HUES64 (cell line): ENCODE results near the gene MGARP.

Experiments
- H3K27ac ChIP-seq: 2 replicates; pipeline ENCODE4 v1.7.0; 2013; ENCODE audit warnings: low read depth, low read length, inconsistent platforms
- H3K27me3 ChIP-seq: 2 replicates; pipeline ENCODE4 v1.6.1; 2013; ENCODE audit warnings: mild to moderate bottlenecking, low read length; ENCODE audit not compliant: insufficient read depth
- H3K36me3 ChIP-seq: 2 replicates; pipeline ENCODE4 v1.6.1; 2013; ENCODE audit warnings: mild to moderate bottlenecking, low read length; ENCODE audit not compliant: insufficient read depth
- H3K4me1 ChIP-seq: 2 replicates; pipeline ENCODE4 v1.6.1; 2013; ENCODE audit warnings: mild to moderate bottlenecking, low read length, moderate library complexity; ENCODE audit not compliant: insufficient read depth
- H3K4me3 ChIP-seq: 2 replicates; pipeline ENCODE4 v1.5.1; 2013; ENCODE audit warnings: mild to moderate bottlenecking, low read length, moderate library complexity
- H3K9ac ChIP-seq: 2 replicates; pipeline ENCODE4 v1.6.1; 2013; ENCODE audit warnings: mild to moderate bottlenecking, low read depth, low read length
- H3K9me3 ChIP-seq: 2 replicates; pipeline ENCODE4 v1.6.1; 2013; ENCODE audit warnings: low read depth, low read length; ENCODE audit not compliant: insufficient read depth
- WGBS: fragments of 150-250, 120-280 bp; methylation state at CpG from one replicate; pipeline ENCODE4 v1.1.7; 2013; ENCODE audit warnings: missing lambda C conversion rate; 5-methylcytosine and 5-hydroxymethylcytosine counted together

Gene MGARP

GRCh38 chr4:139312552-139313332, 32.7 kb upstream of the MGARP start:
- Histone ChIP-seq H3K4me3 (no peak overlapping the region), H3K9me3 (no peaks in the 10 kb centered on the region), H3K27me3 (no peaks in the 10 kb centered on the region), H3K9ac (no peak overlapping the region), H3K27ac (no peak overlapping the region), H3K36me3 (peaks cover 9% of the 10 kb centered on the region), H3K4me1 (peaks cover 43% of the 10 kb centered on the region)
- 93% methylated on average over 3 of the region's 3 CpGs for WGBS

GRCh38 chr4:139311909-139312308, 31.9 kb upstream of the MGARP start:
- WGBS: 90% methylated on average over 3 of the region's 3 CpGs
- Histone ChIP-seq H3K4me3 (no peak overlapping the region), H3K4me1 (peaks cover 44% of the 10 kb centered on the region), H3K9ac (no peak overlapping the region), H3K27ac (no peak overlapping the region; the same call in 1 of the 2 replicates), H3K9me3 (no peaks in the 10 kb centered on the region), H3K27me3 (no peaks in the 10 kb centered on the region), H3K36me3 (peaks cover 14% of the 10 kb centered on the region)

- WGBS: 100% methylated on average over 2 of the region's 2 CpGs
- Histone ChIP-seq H3K27me3 (no peaks in the 10 kb centered on the region), H3K4me3 (no peak overlapping the region), H3K9ac (no peak overlapping the region), H3K9me3 (peaks cover 10% of the 10 kb centered on the region; the same call in 1 of the 2 replicates), H3K36me3 (peaks cover 43% of the 10 kb centered on the region), H3K4me1 (peaks cover 10% of the 10 kb centered on the region), H3K27ac (no peak overlapping the region)
Measured at GRCh38 chr4:139304920-139305319, 24.9 kb upstream of the MGARP start.

- H3K27ac ChIP-seq: peak within 1 kb of the TSS; percentile 96
- peak within 1 kb of the TSS; percentile 100 for H3K4me3 ChIP-seq
- peak within 1 kb of the TSS; percentile 94 for H3K9ac ChIP-seq
- peaks cover 16% of the 10 kb centered on the region for H3K4me1 ChIP-seq
- under 1% methylated on average over 38 of the region's 46 CpGs for WGBS
- H3K9me3 ChIP-seq: peaks cover 10% of the 10 kb centered on the region; the same call in 1 of the 2 replicates
- H3K27me3 ChIP-seq: no peaks in the 10 kb centered on the region
- H3K36me3 ChIP-seq: peaks cover 31% of the 10 kb centered on the region
Measured at GRCh38 chr4:139301821-139302611, 22.0 kb upstream of the MGARP start, which contains the start of gene NDUFC1. NDUFC1 (minus strand) TSS chr4:139302477; CDS start chr4:139295798, 6,679 bp downstream.

GRCh38 chr4:139301113-139301820, 21.2 kb upstream of the MGARP start, which contains the start of gene NAA15:
NAA15 (plus strand) TSS chr4:139301505; CDS start chr4:139301778, 273 bp downstream.
- peak within 1 kb of the TSS; percentile 96 for H3K27ac ChIP-seq

GRCh38 chr4:139300431-139301112, 20.5 kb upstream of the MGARP start:
- 7% methylated on average over 16 of the region's 16 CpGs for WGBS
- H3K9me3 ChIP-seq: peaks cover 10% of the 10 kb centered on the region; the same call in 1 of the 2 replicates
- peaks cover 20% of the 10 kb centered on the region for H3K36me3 ChIP-seq
- no peaks in the 10 kb centered on the region for H3K27me3 ChIP-seq
- peak overlapping the region; percentile 100 for H3K4me3 ChIP-seq
- H3K27ac ChIP-seq: peak overlapping the region; percentile 96
- peak overlapping the region; percentile 94 for H3K9ac ChIP-seq
- peaks cover 10% of the 10 kb centered on the region for H3K4me1 ChIP-seq

More at GRCh38 chr4:139301113-139301820, 21.2 kb upstream of the MGARP start, which contains the start of gene NAA15:
- no peaks in the 10 kb centered on the region for H3K27me3 ChIP-seq
- peaks cover 10% of the 10 kb centered on the region for H3K4me1 ChIP-seq
- WGBS: under 1% methylated on average over 61 of the region's 61 CpGs
- peak within 1 kb of the TSS; percentile 94 for H3K9ac ChIP-seq
- H3K36me3 ChIP-seq: peaks cover 25% of the 10 kb centered on the region
- peak within 1 kb of the TSS; percentile 100 for H3K4me3 ChIP-seq
- H3K9me3 ChIP-seq: peaks cover 10% of the 10 kb centered on the region; the same call in 1 of the 2 replicates

GRCh38 chr4:139299536-139299935, 19.5 kb upstream of the MGARP start:
- Histone ChIP-seq H3K4me3 (peak overlapping the region; percentile 100), H3K4me1 (peaks cover 15% of the 10 kb centered on the region), H3K36me3 (peaks cover 10% of the 10 kb centered on the region; the same call in 1 of the 2 replicates), H3K27me3 (no peaks in the 10 kb centered on the region), H3K9ac (0 out of 2 replicates have a peak overlapping the region, but pooled peaks have one; percentile 14), H3K27ac (peak overlapping the region; percentile 36; the same call in 1 of the 2 replicates), H3K9me3 (peaks cover 4% of the 10 kb centered on the region; the same call in 1 of the 2 replicates)
- WGBS: 79% methylated on average over 1 of the region's 1 CpG

GRCh38 chr4:139297001-139297410, 17.0 kb upstream of the MGARP start:
- H3K9me3 ChIP-seq: no peaks in the 10 kb centered on the region
- H3K9ac ChIP-seq: no peak overlapping the region
- peaks cover 15% of the 10 kb centered on the region for H3K4me1 ChIP-seq
- no peaks in the 10 kb centered on the region for H3K27me3 ChIP-seq
- WGBS: 87% methylated on average over 2 of the region's 2 CpGs
- peaks cover 22% of the 10 kb centered on the region for H3K36me3 ChIP-seq
- H3K4me3 ChIP-seq: no peak overlapping the region
- H3K27ac ChIP-seq: no peak overlapping the region

- 77% methylated on average over 4 of the region's 6 CpGs for WGBS
- no peaks in the 10 kb centered on the region for H3K9me3 ChIP-seq
- H3K27me3 ChIP-seq: no peaks in the 10 kb centered on the region
- H3K9ac ChIP-seq: no peak overlapping the region
- peaks cover 27% of the 10 kb centered on the region for H3K36me3 ChIP-seq
- no peak overlapping the region for H3K27ac ChIP-seq
- peak overlapping the region; percentile 90 for H3K4me3 ChIP-seq
- peaks cover 15% of the 10 kb centered on the region for H3K4me1 ChIP-seq
Measured at GRCh38 chr4:139295942-139296299, 15.9 kb upstream of the MGARP start.
